Measurements from ENCODE around the gene PCGF1. TPM values are rescaled to one million over a fixed set of nuclear protein-coding genes. Genes with fewer than 3 reads are reported as not detected.

Gene PCGF1
- total RNA-seq, 3 donors from 2014 or later (not counting 1 experiment from before 2014, with no cell fraction given): 22.9 to 35.9 (median 33.2) TPM

DNA sequence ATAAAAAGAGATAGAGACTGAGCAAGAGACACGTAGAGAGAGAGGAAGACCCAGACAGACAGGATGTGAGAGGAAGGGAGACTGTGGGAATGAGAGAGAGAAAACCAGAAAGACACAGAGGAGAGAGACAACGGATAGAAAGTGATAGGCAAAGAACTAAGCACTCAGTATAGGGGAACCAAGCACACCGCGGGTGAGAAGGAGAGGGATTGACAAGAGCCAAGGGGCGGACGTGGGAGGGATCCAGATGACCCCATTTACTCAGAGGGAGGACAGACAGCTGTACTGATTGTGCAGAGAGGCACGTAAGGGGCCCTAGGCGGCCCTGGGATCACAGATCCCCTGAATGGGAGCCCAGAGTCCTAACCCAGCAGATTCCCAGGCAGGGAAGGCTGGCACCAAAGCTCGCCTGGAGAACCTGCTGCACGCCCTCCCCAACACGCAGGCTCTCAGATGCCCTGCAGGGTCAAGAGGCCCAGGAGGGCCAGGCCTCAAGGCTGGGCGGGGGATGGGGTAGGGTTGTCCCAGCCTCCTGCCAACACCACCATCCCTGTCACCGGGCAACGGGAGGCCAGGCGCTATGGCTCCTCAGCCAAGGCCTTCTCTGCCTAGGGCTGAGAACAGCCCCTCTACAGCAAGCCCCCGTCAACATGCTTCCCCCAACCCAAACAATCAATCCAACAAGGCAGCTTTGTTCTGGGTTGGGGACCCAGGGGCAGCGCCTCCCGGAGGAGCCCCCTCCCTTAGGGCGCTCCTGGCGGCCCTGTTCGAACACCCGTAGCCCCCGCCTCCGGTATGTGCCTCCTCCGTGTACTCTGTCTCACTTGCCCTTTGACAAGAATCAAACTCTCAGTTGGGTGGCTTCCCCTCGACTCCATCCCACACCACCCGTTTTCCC is 45.7 kb upstream of the PCGF1 start:
- Mint-ChIP-seq H3K36me3 (no peaks in the 10 kb centered on the region), H3K4me3 (peak overlapping the region; percentile 75), H3K27ac (peak overlapping the region; percentile 80 to 89), H3K27me3 (ENCODE audit: low read depth in 2 of 2) (peaks cover 30 to 32% of the 10 kb centered on the region in 2 donors), H3K4me1 (peaks cover 10 to 36% of the 10 kb centered on the region in 2 donors), H3K9me3 (no peaks in the 10 kb centered on the region)
- 88% methylated on average over 27 of the region's 27 CpGs for WGBS (ENCODE audit: insufficient coverage)
- DNase-seq: peak in 1 of 2 donors; percentile 27
- peaks cover 17% of the 10 kb centered on the region for H3K27me3 ChIP-seq (ENCODE audit: control insufficient read depth, insufficient read depth, low read length)
- TF ChIP-seq, protein P1, sequence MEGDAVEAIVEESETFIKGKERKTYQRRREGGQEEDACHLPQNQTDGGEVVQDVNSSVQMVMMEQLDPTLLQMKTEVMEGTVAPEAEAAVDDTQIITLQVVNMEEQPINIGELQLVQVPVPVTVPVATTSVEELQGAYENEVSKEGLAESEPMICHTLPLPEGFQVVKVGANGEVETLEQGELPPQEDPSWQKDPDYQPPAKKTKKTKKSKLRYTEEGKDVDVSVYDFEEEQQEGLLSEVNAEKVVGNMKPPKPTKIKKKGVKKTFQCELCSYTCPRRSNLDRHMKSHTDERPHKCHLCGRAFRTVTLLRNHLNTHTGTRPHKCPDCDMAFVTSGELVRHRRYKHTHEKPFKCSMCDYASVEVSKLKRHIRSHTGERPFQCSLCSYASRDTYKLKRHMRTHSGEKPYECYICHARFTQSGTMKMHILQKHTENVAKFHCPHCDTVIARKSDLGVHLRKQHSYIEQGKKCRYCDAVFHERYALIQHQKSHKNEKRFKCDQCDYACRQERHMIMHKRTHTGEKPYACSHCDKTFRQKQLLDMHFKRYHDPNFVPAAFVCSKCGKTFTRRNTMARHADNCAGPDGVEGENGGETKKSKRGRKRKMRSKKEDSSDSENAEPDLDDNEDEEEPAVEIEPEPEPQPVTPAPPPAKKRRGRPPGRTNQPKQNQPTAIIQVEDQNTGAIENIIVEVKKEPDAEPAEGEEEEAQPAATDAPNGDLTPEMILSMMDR (IDR thresholded peaks at IDR 0.05): no peak
- peak overlapping the region; percentile 66 for H3K27ac ChIP-seq (ENCODE audit: low read length)
- no peak for ATAC-seq
- intact Hi-C loops (cut with micrococcal nuclease): no loop called here
- no peak overlapping the region for H3K4me3 ChIP-seq (ENCODE audit: low read length)
- H3K36me3 ChIP-seq (ENCODE audit: control insufficient read depth, insufficient read depth, low read length): peaks cover 6% of the 10 kb centered on the region
- H3K4me1 ChIP-seq (ENCODE audit: control insufficient read depth, insufficient read depth, low read length): peaks cover 38% of the 10 kb centered on the region
- no peaks in the 10 kb centered on the region for H3K9me3 ChIP-seq (ENCODE audit: control insufficient read depth, insufficient read depth, low read length)

DNA sequence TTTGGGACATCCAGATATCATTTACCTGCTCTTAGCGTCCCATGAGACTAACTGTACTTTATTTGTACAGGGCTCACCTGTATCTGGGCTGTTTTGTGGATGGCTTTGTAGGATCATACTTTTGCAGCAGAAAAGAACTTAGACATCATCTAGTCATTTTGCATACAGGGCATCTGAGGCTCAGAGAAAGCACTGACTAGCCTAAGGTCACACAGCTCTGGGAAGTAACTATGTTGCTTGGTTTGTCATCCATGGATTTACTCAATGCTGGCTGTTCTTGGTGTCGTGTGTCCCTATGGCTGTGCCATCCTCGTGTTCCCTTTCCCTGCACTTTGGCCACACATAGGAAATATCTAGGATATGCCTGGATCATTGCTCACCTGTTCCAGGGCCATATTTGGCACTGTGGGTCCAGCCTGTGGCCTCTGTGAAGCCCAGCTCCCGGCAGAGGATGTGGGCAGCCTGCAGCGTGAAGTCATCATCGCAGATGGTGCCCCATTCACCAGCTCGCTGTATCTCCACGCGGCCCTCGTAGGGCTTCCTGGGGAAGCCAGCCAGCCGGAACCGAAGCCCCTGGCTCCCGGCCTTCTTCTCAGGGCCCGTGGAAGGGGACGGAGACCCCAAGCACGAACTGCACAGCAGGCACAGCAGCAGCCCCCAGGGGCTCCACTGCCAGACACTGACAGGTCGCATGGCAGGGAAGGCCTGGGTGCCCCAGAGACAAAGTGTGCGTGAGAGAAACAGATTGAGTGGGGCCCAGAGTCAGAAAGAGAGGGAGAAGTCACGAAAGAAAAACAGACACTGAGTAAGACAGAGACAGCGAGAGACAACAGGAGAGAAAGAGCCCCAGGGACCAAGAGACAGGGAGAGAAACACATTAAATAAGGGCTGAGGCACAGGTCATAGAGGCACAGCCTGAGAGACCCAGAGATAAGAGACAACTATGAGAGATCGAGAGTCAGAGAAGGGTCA is 44.7 kb upstream of the PCGF1 start:
- DNase-seq (no peak), ATAC-seq (no peak)
- H3K4me3 Mint-ChIP-seq: peak overlapping the region; percentile 61
- H3K27ac Mint-ChIP-seq: peak overlapping the region; percentile 2 to 19
- WGBS (ENCODE audit: insufficient coverage): 67% methylated on average over 21 of the region's 21 CpGs
- H3K27me3 Mint-ChIP-seq (ENCODE audit: low read depth in 2 of 2): peaks cover 35 to 41% of the 10 kb centered on the region in 2 donors
- H3K4me1 Mint-ChIP-seq: peaks cover 11 to 36% of the 10 kb centered on the region in 2 donors
- TF ChIP-seq, protein P1 (IDR thresholded peaks at IDR 0.05): no peak
- Histone ChIP-seq H3K4me1 (ENCODE audit: control insufficient read depth, insufficient read depth, low read length) (peaks cover 38% of the 10 kb centered on the region), H3K4me3 (ENCODE audit: low read length) (no peak overlapping the region), H3K27me3 (ENCODE audit: control insufficient read depth, insufficient read depth, low read length) (peaks cover 21% of the 10 kb centered on the region), H3K27ac (ENCODE audit: low read length) (no peak overlapping the region), H3K9me3 (ENCODE audit: control insufficient read depth, insufficient read depth, low read length) (no peaks in the 10 kb centered on the region), H3K36me3 (ENCODE audit: control insufficient read depth, insufficient read depth, low read length) (peaks cover 6% of the 10 kb centered on the region)
- H3K9me3 Mint-ChIP-seq: no peaks in the 10 kb centered on the region
- H3K36me3 Mint-ChIP-seq: no peaks in the 10 kb centered on the region
- intact Hi-C loops (cut with micrococcal nuclease): no loop called here

DNA sequence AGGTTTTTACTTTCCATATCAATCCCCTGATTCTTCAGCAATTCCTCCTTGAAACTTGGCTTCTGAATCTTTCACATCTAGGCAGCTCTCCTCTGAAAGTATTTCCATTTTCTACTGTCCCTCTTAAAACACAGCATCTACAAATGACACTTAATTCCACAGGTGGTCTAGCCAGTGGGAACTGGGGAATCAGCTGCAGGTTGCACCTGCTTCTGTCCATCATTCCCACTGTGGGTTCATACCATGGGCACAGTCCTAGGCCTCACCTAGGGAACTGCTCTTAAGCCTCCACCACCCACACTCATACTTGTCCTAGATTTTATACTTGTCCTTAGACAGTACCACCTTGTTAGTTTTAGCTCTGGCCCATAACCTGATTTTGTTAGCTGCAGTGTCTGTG is 44.0 kb upstream of the PCGF1 start:
- peaks cover 11 to 30% of the 10 kb centered on the region in 2 donors for H3K4me1 Mint-ChIP-seq
- no peaks in the 10 kb centered on the region for H3K9me3 Mint-ChIP-seq
- intact Hi-C loops (cut with micrococcal nuclease): no loop called here
- no peak overlapping the region for H3K4me3 Mint-ChIP-seq
- peaks cover 3% of the 10 kb centered on the region for H3K36me3 ChIP-seq (ENCODE audit: control insufficient read depth, insufficient read depth, low read length)
- no peaks in the 10 kb centered on the region for H3K36me3 Mint-ChIP-seq
- H3K27me3 ChIP-seq (ENCODE audit: control insufficient read depth, insufficient read depth, low read length): peaks cover 23% of the 10 kb centered on the region
- ATAC-seq (no peak), DNase-seq (no peak)
- no peaks in the 10 kb centered on the region for H3K9me3 ChIP-seq (ENCODE audit: control insufficient read depth, insufficient read depth, low read length)
- H3K27ac Mint-ChIP-seq: no peak overlapping the region
- peaks cover 38% of the 10 kb centered on the region for H3K4me1 ChIP-seq (ENCODE audit: control insufficient read depth, insufficient read depth, low read length)
- no peak overlapping the region for H3K4me3 ChIP-seq (ENCODE audit: low read length)
- no peak overlapping the region for H3K27ac ChIP-seq (ENCODE audit: low read length)
- peaks cover 37 to 45% of the 10 kb centered on the region in 2 donors for H3K27me3 Mint-ChIP-seq (ENCODE audit: low read depth in 2 of 2)
- TF ChIP-seq, protein P1 (IDR thresholded peaks at IDR 0.05): no peak

All from natural killer cell (primary cell).